Measurements from ENCODE around the gene NFIA.

DNA sequence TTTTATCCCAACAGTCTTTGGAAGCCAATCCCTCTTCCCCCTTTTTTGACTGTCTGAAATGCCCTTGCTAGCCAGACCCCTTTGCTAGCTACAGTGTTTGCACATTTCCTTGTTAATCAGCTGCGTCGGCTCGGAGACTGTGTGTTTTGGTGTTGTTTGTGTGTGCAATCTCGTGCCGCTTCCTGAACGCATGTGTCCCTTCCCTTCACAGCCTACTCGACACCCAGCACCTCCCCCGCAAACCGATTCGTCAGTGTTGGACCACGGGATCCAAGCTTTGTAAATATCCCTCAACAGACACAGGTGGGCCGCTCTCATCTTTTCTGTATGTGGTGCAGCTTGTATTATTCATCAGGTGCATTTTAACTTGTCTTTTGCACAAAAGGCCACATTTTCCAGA, 343.9 kb downstream of the NFIA start:
- TF ChIP-seq, protein P1, sequence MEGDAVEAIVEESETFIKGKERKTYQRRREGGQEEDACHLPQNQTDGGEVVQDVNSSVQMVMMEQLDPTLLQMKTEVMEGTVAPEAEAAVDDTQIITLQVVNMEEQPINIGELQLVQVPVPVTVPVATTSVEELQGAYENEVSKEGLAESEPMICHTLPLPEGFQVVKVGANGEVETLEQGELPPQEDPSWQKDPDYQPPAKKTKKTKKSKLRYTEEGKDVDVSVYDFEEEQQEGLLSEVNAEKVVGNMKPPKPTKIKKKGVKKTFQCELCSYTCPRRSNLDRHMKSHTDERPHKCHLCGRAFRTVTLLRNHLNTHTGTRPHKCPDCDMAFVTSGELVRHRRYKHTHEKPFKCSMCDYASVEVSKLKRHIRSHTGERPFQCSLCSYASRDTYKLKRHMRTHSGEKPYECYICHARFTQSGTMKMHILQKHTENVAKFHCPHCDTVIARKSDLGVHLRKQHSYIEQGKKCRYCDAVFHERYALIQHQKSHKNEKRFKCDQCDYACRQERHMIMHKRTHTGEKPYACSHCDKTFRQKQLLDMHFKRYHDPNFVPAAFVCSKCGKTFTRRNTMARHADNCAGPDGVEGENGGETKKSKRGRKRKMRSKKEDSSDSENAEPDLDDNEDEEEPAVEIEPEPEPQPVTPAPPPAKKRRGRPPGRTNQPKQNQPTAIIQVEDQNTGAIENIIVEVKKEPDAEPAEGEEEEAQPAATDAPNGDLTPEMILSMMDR (conservative IDR thresholded peaks at IDR 0.05; ENCODE audit: low read depth, low read length) = no peak
- TF ChIP-seq EZH2 (IDR thresholded peaks at IDR 0.05; ENCODE audit: borderline replicate concordance, low read depth, low read length, poor library complexity, severe bottlenecking) = no peak
